SH-SY5Y (cell line): ENCODE results near the gene GRIK1.

ENCODE experiments used
- GATA2 ChIP-seq: IDR thresholded peaks from 2 replicates; pipeline ENCODE4 v1.6.1; 2011; ENCODE audit warnings: mild to moderate bottlenecking, low read depth, low read length
- GATA3 ChIP-seq: IDR thresholded peaks from 2 replicates; pipeline ENCODE4 v1.6.1; 2011; ENCODE audit warnings: low read depth, mild to moderate bottlenecking, low read length, moderate library complexity

GRCh38 chr21:29504751-29505321 lies 435.0 kb downstream of the GRIK1 start:
- TF ChIP-seq GATA2 = no peak
- TF ChIP-seq GATA3 = no peak
